Endothelial cell (in vitro differentiated cells): ENCODE data around the gene PDE11A. TPM values are rescaled to one million over a fixed set of nuclear protein-coding genes. Genes with fewer than 3 reads are reported as not detected.

Experiments
- DNase-seq: peaks from one replicate; pipeline ENCODE4 v3.0.0; 2021; ENCODE audit warnings: low spot score
- H3K27ac Mint-ChIP-seq: one replicate; pipeline ENCODE4 v1.8.0; 2021; ENCODE audit warnings: mixed read lengths, inconsistent platforms; ENCODE audit not compliant: unreplicated experiment
- H3K27me3 Mint-ChIP-seq: one replicate; pipeline ENCODE4 v1.8.0; 2021; ENCODE audit warnings: mild to moderate bottlenecking, moderate library complexity, mixed read lengths, inconsistent platforms; ENCODE audit not compliant: unreplicated experiment
- H3K36me3 Mint-ChIP-seq: one replicate; pipeline ENCODE4 v1.8.0; 2021; ENCODE audit warnings: mild to moderate bottlenecking, low read depth, mixed read lengths, inconsistent platforms; ENCODE audit not compliant: unreplicated experiment
- H3K4me1 Mint-ChIP-seq: one replicate; pipeline ENCODE4 v1.8.0; 2021; ENCODE audit warnings: mild to moderate bottlenecking, mixed read lengths, inconsistent platforms; ENCODE audit not compliant: unreplicated experiment
- H3K4me3 Mint-ChIP-seq: one replicate; pipeline ENCODE4 v1.8.0; 2021; ENCODE audit warnings: mild to moderate bottlenecking, mixed read lengths, inconsistent platforms; ENCODE audit not compliant: unreplicated experiment
- H3K9me3 Mint-ChIP-seq: one replicate; pipeline ENCODE4 v1.8.0; 2021; ENCODE audit warnings: mixed read lengths, inconsistent platforms; ENCODE audit not compliant: unreplicated experiment
- total RNA-seq: library from RNA; stranded (reverse); fragmentation: NEBNext Ultra II Directional; extraction: Animal tissue kit (Norgen Biotek cat#: 25700); gene quantifications from one replicate; pipeline ENCODE4 v1.2.1, GENCODE V29; 2021; ENCODE audit not compliant: unreplicated experiment
- TF ChIP-seq, protein P1 (sequence below): fragments of 200-600 bp; sonication (generic); IDR thresholded peaks from one replicate; pipeline ENCODE4 v1.5.0; 2021; ENCODE audit warnings: antibody characterized with exemption; ENCODE audit not compliant: unreplicated experiment

The PDE11A gene
- total RNA-seq, 1 donor from 2014 or later: 1.7 TPM

DNA sequence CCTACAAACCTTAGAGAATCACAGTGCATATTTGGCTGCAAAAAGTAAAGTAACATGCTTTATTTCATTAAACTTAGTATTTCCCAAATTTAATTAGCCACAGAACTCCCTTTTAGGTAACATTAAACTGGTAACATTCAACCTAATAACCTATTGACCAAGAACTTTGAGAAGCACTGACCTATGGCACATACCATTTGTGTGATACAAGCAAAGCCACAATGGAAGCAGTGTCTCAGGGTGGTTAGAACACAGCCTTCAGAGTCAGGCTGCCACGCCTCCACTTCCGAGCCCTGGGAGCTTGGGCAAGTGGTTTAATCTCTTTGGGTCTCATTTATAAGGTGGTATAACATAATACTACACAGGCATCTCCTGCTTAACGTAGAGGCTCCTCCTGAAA is 301.4 kb downstream of the PDE11A start:
- no peak for DNase-seq
- Mint-ChIP-seq H3K4me3 (no peak overlapping the region), H3K36me3 (no peaks in the 10 kb centered on the region), H3K27ac (no peak overlapping the region), H3K9me3 (no peaks in the 10 kb centered on the region), H3K27me3 (no peaks in the 10 kb centered on the region), H3K4me1 (peaks cover 9% of the 10 kb centered on the region)
- TF ChIP-seq, protein P1, sequence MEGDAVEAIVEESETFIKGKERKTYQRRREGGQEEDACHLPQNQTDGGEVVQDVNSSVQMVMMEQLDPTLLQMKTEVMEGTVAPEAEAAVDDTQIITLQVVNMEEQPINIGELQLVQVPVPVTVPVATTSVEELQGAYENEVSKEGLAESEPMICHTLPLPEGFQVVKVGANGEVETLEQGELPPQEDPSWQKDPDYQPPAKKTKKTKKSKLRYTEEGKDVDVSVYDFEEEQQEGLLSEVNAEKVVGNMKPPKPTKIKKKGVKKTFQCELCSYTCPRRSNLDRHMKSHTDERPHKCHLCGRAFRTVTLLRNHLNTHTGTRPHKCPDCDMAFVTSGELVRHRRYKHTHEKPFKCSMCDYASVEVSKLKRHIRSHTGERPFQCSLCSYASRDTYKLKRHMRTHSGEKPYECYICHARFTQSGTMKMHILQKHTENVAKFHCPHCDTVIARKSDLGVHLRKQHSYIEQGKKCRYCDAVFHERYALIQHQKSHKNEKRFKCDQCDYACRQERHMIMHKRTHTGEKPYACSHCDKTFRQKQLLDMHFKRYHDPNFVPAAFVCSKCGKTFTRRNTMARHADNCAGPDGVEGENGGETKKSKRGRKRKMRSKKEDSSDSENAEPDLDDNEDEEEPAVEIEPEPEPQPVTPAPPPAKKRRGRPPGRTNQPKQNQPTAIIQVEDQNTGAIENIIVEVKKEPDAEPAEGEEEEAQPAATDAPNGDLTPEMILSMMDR: no peak

DNA sequence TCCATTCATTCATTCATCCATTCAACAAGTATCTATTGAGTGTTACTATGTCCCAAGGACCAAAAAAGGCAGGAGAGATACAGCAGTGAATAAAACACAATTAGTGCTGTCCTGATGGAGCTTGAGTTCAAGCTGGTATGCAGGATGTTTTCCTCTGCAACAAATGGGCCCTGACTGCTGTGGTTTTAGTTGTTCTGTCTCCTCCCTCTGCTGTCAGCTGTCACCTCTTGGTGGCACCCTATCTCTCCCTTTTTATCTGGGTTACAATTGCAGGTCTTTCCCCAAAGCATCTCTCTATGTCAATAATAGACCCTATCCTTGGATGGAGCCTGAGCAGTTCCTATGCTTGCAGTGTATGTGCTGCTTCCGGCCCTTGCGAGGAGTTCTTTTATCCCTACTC is 304.8 kb downstream of the PDE11A start:
- no peaks in the 10 kb centered on the region for H3K36me3 Mint-ChIP-seq
- no peak for DNase-seq
- no peaks in the 10 kb centered on the region for H3K27me3 Mint-ChIP-seq
- H3K4me3 Mint-ChIP-seq: no peak overlapping the region
- H3K27ac Mint-ChIP-seq: no peak overlapping the region
- H3K4me1 Mint-ChIP-seq: peaks cover 18% of the 10 kb centered on the region
- TF ChIP-seq, protein P1: no peak
- H3K9me3 Mint-ChIP-seq: no peaks in the 10 kb centered on the region

DNA sequence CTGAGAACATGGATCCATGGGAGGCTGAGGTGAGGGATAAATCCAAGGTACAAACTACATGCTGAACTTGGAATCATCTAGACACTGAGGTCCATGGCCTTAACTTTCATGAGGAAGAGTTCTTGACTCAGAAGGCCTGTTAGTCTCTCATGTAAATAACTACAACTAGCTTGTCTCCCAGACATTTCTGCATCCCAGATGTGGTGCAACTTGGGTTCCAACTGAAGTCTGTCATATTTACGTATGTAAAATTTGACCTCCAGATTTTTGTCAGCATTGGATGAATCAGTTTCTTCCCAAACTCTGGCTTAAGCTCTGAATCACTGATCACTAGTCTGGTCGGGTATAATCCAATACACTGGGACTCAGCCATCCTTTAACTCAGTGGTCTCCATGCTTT is 306.9 kb downstream of the PDE11A start:
- peaks cover 4% of the 10 kb centered on the region for H3K27me3 Mint-ChIP-seq
- H3K4me3 Mint-ChIP-seq: no peak overlapping the region
- DNase-seq: no peak
- peaks cover 27% of the 10 kb centered on the region for H3K4me1 Mint-ChIP-seq
- H3K27ac Mint-ChIP-seq: no peak overlapping the region
- no peaks in the 10 kb centered on the region for H3K36me3 Mint-ChIP-seq
- TF ChIP-seq, protein P1: no peak
- no peaks in the 10 kb centered on the region for H3K9me3 Mint-ChIP-seq

DNA sequence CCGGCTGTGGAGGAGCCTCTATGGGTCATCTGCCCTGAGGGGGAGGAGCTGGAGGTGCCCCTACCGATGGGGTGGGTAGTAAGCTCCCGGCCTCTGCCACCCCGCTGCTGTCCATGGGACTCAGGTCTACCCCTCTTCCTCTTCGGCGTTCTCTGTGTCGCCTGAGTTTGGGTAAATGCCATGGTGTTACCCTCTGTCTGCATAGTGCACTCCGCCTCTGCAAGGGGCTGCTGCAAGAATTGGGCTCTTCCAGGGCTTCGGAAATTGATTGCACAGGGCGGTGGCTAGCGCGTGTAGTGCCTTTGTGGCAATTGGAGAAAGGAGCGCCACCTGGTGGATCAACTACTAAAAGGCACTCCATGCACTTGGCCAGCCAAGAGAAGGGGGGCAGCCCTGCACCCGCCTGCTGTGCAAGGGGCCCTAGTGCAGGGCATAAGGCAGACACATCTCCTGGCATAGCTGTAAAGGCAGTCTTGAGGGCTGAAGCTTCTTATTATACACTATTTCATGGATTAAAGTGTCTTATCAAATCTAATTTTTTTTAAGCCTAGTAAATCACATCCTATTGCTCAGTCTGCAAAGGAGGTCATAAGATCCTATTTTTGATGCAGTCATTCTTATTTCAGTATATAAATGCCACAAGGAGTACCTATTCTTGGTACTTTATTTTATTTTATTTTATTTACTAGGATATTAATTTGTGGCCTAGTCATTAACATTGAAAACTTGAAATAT is 308.9 kb downstream of the PDE11A start:
- DNase-seq: peak; percentile 87
- H3K4me1 Mint-ChIP-seq: peaks cover 34% of the 10 kb centered on the region
- TF ChIP-seq, protein P1: peak; percentile 90
- H3K9me3 Mint-ChIP-seq: no peaks in the 10 kb centered on the region
- peak overlapping the region; percentile 25 for H3K27ac Mint-ChIP-seq
- peak overlapping the region; percentile 21 for H3K4me3 Mint-ChIP-seq
- no peaks in the 10 kb centered on the region for H3K36me3 Mint-ChIP-seq
- H3K27me3 Mint-ChIP-seq: peaks cover 4% of the 10 kb centered on the region

DNA sequence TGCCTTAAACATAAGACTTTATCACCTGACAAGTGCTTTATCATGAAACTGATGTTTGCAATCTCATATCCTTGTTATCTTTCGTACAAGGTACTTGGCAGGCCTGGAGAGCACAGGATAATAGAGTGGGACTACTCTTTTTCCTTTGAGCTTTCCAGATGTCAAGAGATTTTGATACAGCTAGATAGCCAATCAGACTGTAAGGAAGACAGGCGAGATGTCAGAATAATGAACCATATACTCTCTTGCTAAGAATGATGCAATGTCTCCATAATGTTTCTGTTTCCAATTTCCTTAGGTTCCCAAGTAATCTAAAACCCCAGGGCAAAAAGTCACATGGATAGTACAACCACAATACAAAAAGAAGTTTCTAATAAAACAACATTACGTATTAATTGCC is 313.1 kb downstream of the PDE11A start:
- DNase-seq: no peak
- Mint-ChIP-seq H3K4me3 (no peak overlapping the region), H3K36me3 (no peaks in the 10 kb centered on the region), H3K27me3 (peaks cover 4% of the 10 kb centered on the region), H3K9me3 (no peaks in the 10 kb centered on the region), H3K4me1 (peaks cover 39% of the 10 kb centered on the region), H3K27ac (no peak overlapping the region)
- TF ChIP-seq, protein P1: no peak
